Measurements from ENCODE around the gene FKBP5. TPM values are rescaled to one million over a fixed set of nuclear protein-coding genes. Genes with fewer than 3 reads are reported as not detected.

Gene FKBP5
- total and polyA plus RNA-seq, 9 of the 15 experiments (the other 6 are each of a cell fraction or from before 2014, with no cell fraction given) = 32.7 to 151 (median 75.0) TPM

GRCh38 chr6:35688605-35689322, at the start of gene FKBP5 (continued):
- TF ChIP-seq ZNF639 (CRISPR knock-in tag; conservative IDR thresholded peaks at IDR 0.05 in 1 of 2, IDR thresholded peaks at IDR 0.05 in 1 of 2) (peak in 1 of 2 experiments; percentile 68; a peak in 1 of 4 replicates), CBX8 (IDR thresholded peaks at IDR 0.05; ENCODE audit: borderline replicate concordance, extremely low read depth, low read depth, low read length, poor library complexity, severe bottlenecking) (no peak), FOXM1 (IDR thresholded peaks at IDR 0.05; ENCODE audit: low read depth) (no peak), FOXM1 (CRISPR knock-in tag; IDR thresholded peaks at IDR 0.05; ENCODE audit: low read depth) (peak; percentile 93), ZNF395 (CRISPR knock-in tag; IDR thresholded peaks at IDR 0.05) (peak; percentile 78; the same call in 1 of the 2 replicates), IRF9 (tag; IDR thresholded peaks at IDR 0.05) (peak; percentile 51; the same call in 1 of the 2 replicates), GTF2F1 (IDR thresholded peaks at IDR 0.05; ENCODE audit: low read depth, low read length) (no peak), SMAD1 (IDR thresholded peaks at IDR 0.05; ENCODE audit: low read depth, low read length, partially characterized antibody) (no peak), ZFP30 (CRISPR knock-in tag; IDR thresholded peaks at IDR 0.05; ENCODE audit: borderline replicate concordance) (no peak), TAF7 (tag; IDR thresholded peaks at IDR 0.05) (no peak), ZNF586 (CRISPR knock-in tag; conservative IDR thresholded peaks at IDR 0.05) (no peak), IRF2 (CRISPR knock-in tag; IDR thresholded peaks at IDR 0.05) (no peak), ZNF57 (CRISPR knock-in tag; IDR thresholded peaks at IDR 0.05) (no peak), SNIP1 (IDR thresholded peaks at IDR 0.05; ENCODE audit: low read depth) (no peak), USF1 (CRISPR knock-in tag; IDR thresholded peaks at IDR 0.05) (peak; percentile 91), BDP1 (IDR thresholded peaks at IDR 0.05; ENCODE audit: insufficient read depth, insufficient read length) (no peak), ZNF551 (CRISPR knock-in tag; IDR thresholded peaks at IDR 0.05) (no peak), CHD4 (IDR thresholded peaks at IDR 0.05; ENCODE audit: insufficient read depth, insufficient replicate concordance, low read depth, low read length, poor library complexity, severe bottlenecking) (no peak), POLR2G (IDR thresholded peaks at IDR 0.05; ENCODE audit: low read depth, low read length) (peak; percentile 93), HNRNPLL (IDR thresholded peaks at IDR 0.05; ENCODE audit: low read depth, low read length, poor library complexity, severe bottlenecking) (no peak), HDAC1 (IDR thresholded peaks at IDR 0.05) (peak in 1 of 2 experiments; percentile 87; a peak in 2 of 4 replicates), U2AF1 (optimal IDR thresholded peaks at IDR 0.05; ENCODE audit: low read depth, low read length) (no peak)
